HG02885 (cell line): ENCODE data around the gene UFC1.

Experiments
- ATAC-seq: cut with Tn5 transposase; IDR thresholded peaks from one replicate; pipeline ENCODE4 v1.9.1; 2021; ENCODE audit warnings: mild to moderate bottlenecking; ENCODE audit not compliant: unreplicated experiment, poor library complexity

UFC1 gene

GRCh38 chr1:161165742-161166668, 12.2 kb downstream of the UFC1 start, which contains the start of gene PPOX:
Gene PPOX, plus strand, starts transcription at chr1:161166426. Its CDS starts 422 bp downstream, at chr1:161166848.
- ATAC-seq, result peak; percentile 93

GRCh38 chr1:161166669-161167548, 13.1 kb downstream of the UFC1 start:
- ATAC-seq, result no peak

GRCh38 chr1:161168906-161169305, 15.1 kb downstream of the UFC1 start:
- no peak for ATAC-seq

- no peak for ATAC-seq
Measured at GRCh38 chr1:161171191-161171590, 17.4 kb downstream of the UFC1 start.

- no peak for ATAC-seq
Measured at GRCh38 chr1:161171696-161172095, 17.9 kb downstream of the UFC1 start.

- no peak for ATAC-seq
Measured at GRCh38 chr1:161172349-161172748, 18.6 kb downstream of the UFC1 start.

GRCh38 chr1:161172776-161173376, 19.1 kb downstream of the UFC1 start:
- ATAC-seq, result no peak

- ATAC-seq, result no peak
Measured at GRCh38 chr1:161173711-161174110, 19.9 kb downstream of the UFC1 start.

- no peak for ATAC-seq
Measured at GRCh38 chr1:161174911-161175310, 21.1 kb downstream of the UFC1 start.

- ATAC-seq, result no peak
Measured at GRCh38 chr1:161175771-161176453, 22.1 kb downstream of the UFC1 start.

GRCh38 chr1:161176468-161177111, 22.8 kb downstream of the UFC1 start:
- ATAC-seq, result no peak

GRCh38 chr1:161177112-161177935, 23.5 kb downstream of the UFC1 start, which contains the start of gene B4GALT3:
Gene B4GALT3, minus strand, starts transcription at chr1:161177507. Its CDS starts 1,447 bp downstream, at chr1:161176060.
- ATAC-seq, result peak; percentile 88

- ATAC-seq, result no peak
Measured at GRCh38 chr1:161177936-161178244, 24.1 kb downstream of the UFC1 start.

GRCh38 chr1:161179698-161180097, 25.9 kb downstream of the UFC1 start:
- no peak for ATAC-seq

GRCh38 chr1:161180639-161181038, 26.9 kb downstream of the UFC1 start:
- no peak for ATAC-seq

- ATAC-seq, result peak; percentile 39
Measured at GRCh38 chr1:161182214-161182613, 28.4 kb downstream of the UFC1 start.

- peak; percentile 77 for ATAC-seq
Measured at GRCh38 chr1:161185282-161185682, 31.5 kb downstream of the UFC1 start.

GRCh38 chr1:161185732-161186311, 32.0 kb downstream of the UFC1 start:
- ATAC-seq, result peak; percentile 31
